ENCODE results near the gene PKP3. TPM values are rescaled to one million over a fixed set of nuclear protein-coding genes. Genes with fewer than 3 reads are reported as not detected.
"Not testable (repeated sequence)": the region's sequence is repeated elsewhere in the genome, so short reads cannot be mapped to it uniquely, and the experiment has no call there.

Gene PKP3
- total RNA-seq, 6 donors from 2014 or later: 33.4 to 86.3 (median 55.2) TPM

GRCh38 chr11:408154-409007, 14.4 kb downstream of the PKP3 start:
- no peak for ATAC-seq (ENCODE audit: low FRiP score in 2 of 2)

DNA sequence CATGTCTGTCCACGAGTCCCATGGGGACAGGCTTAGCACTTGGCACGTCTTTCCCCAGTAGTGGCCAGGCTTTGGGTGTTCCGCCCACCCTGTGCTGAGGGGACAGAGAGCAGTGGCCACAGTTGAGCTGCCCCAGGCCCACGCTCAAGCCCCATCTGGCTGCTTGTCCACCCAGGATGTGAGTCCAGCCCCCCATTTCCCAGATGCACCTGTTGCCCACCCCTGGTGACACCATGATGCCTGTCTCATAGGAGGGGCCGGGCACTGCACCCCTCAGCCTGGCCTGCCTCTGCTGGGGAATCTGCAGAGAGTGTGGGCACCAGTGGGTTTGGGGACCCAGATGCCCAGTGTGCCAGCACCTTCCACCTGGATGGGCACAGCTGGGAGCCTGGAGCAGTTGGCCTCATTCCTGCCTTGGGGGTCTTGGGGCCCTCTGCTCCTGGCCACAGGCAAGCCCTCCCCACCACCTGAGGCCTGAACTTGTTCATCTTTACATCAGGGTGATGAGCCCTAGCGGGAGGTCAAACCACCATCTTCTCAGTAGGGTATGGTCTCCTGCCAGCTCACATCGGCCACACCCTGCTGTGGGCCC, 15.1 kb downstream of the PKP3 start:
- no peak overlapping the region for H3K27ac ChIP-seq
- no peak for TF ChIP-seq EP300 (IDR thresholded peaks at IDR 0.05)
- no peak for TF ChIP-seq POLR2A (IDR thresholded peaks at IDR 0.05)
- TF ChIP-seq, protein P1, sequence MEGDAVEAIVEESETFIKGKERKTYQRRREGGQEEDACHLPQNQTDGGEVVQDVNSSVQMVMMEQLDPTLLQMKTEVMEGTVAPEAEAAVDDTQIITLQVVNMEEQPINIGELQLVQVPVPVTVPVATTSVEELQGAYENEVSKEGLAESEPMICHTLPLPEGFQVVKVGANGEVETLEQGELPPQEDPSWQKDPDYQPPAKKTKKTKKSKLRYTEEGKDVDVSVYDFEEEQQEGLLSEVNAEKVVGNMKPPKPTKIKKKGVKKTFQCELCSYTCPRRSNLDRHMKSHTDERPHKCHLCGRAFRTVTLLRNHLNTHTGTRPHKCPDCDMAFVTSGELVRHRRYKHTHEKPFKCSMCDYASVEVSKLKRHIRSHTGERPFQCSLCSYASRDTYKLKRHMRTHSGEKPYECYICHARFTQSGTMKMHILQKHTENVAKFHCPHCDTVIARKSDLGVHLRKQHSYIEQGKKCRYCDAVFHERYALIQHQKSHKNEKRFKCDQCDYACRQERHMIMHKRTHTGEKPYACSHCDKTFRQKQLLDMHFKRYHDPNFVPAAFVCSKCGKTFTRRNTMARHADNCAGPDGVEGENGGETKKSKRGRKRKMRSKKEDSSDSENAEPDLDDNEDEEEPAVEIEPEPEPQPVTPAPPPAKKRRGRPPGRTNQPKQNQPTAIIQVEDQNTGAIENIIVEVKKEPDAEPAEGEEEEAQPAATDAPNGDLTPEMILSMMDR (IDR thresholded peaks at IDR 0.05): no peak
- TF ChIP-seq POLR2AphosphoS5 (IDR thresholded peaks at IDR 0.05): no peak
- no peaks in the 10 kb centered on the region for H3K27me3 ChIP-seq
- 73 to 100% methylated on average over 1 to 6 of the region's 7 CpGs for WGBS, 2 donors
- peaks cover 0 to 8% (median 1%) of the 10 kb centered on the region in 4 donors for H3K36me3 ChIP-seq
- no peak overlapping the region for H3K4me3 ChIP-seq
- H3K9me3 ChIP-seq: no peaks in the 10 kb centered on the region
- H3K4me1 ChIP-seq: peaks cover 26 to 41% (median 30%) of the 10 kb centered on the region in 4 donors
- ATAC-seq (ENCODE audit: low FRiP score in 2 of 2) (no peak), DNase-seq (peak in 1 of 2 donors; percentile 47)

More at GRCh38 chr11:408154-409007, 14.4 kb downstream of the PKP3 start:
- peak in 1 of 2 donors; percentile 40 for DNase-seq
- peaks cover 22 to 34% (median 24%) of the 10 kb centered on the region in 4 donors for H3K4me1 ChIP-seq
- H3K4me3 ChIP-seq: no peak overlapping the region
- peak overlapping the region in 3 of 4 donors; percentile 59 to 74 (median 65) for H3K27ac ChIP-seq
- H3K27me3 ChIP-seq: peaks cover 0 to under 1% (median 0%) of the 10 kb centered on the region in 4 donors
- WGBS, 2 donors: 91 to 97% methylated on average over 8 to 15 of the region's 15 CpGs
- no peak for TF ChIP-seq POLR2AphosphoS5 (IDR thresholded peaks at IDR 0.05)
- TF ChIP-seq, protein P1 (IDR thresholded peaks at IDR 0.05): no peak
- TF ChIP-seq EP300 (IDR thresholded peaks at IDR 0.05): no peak
- no peak for TF ChIP-seq POLR2A (IDR thresholded peaks at IDR 0.05)
- H3K36me3 ChIP-seq: peaks cover 0 to 13% (median 4%) of the 10 kb centered on the region in 4 donors
- no peaks in the 10 kb centered on the region for H3K9me3 ChIP-seq

DNA sequence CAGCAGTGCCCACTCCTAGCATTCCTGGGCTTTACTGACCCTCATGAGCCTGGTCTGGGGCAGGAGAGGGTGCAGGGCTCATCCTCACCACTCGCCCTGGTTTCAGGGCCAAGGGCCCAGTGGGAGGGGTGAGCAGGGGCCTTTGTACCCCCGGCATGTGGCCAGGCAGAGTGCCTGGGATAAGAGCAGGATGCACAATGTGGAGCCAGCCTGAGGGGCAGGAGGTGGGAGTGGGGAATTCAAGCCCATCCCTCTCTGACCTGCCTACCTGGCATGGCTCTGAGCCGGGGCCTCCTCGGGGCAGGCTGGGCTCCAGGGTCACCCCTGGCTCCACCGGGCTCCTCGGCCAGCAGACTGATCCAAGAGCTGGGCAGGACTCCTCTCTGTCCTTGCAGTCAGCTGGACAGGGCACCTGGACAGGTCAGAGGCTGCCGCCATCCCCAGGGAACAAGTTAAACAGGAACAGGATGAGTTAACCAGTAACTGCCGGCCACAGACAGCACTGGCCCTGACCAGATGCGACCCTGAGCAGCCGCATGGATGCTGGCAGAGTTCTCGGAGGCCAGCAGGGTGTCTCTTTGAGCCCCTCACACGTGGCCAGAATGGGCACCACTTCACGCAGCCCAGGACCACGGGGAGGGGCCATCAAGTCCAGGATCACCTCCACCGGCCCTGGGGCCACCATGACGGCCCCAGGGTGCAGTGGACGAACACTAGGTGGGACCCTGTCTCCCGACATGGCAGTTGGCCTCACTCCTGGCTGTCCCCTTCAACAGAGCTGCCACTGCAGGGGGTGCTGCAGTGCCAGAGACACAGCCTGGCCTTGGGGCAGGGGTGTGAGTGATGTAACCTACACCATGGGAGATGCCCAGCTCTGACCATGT, 15.8 kb downstream of the PKP3 start:
- H3K36me3 ChIP-seq: peaks cover 0 to 1% (median 0%) of the 10 kb centered on the region in 4 donors
- no peak for ATAC-seq (ENCODE audit: low FRiP score in 2 of 2)
- H3K27me3 ChIP-seq: no peaks in the 10 kb centered on the region
- peaks cover 32 to 48% (median 36%) of the 10 kb centered on the region in 4 donors for H3K4me1 ChIP-seq
- H3K27ac ChIP-seq: no peak overlapping the region
- DNase-seq: peak in 1 of 2 donors; percentile 69
- TF ChIP-seq POLR2AphosphoS5 (IDR thresholded peaks at IDR 0.05): no peak
- TF ChIP-seq EP300 (IDR thresholded peaks at IDR 0.05): no peak
- TF ChIP-seq POLR2A (IDR thresholded peaks at IDR 0.05): no peak
- TF ChIP-seq, protein P1 (IDR thresholded peaks at IDR 0.05): no peak
- no peak overlapping the region for H3K4me3 ChIP-seq
- no peaks in the 10 kb centered on the region for H3K9me3 ChIP-seq
- 77 to 87% methylated on average over 6 to 17 of the region's 18 CpGs for WGBS, 2 donors

DNA sequence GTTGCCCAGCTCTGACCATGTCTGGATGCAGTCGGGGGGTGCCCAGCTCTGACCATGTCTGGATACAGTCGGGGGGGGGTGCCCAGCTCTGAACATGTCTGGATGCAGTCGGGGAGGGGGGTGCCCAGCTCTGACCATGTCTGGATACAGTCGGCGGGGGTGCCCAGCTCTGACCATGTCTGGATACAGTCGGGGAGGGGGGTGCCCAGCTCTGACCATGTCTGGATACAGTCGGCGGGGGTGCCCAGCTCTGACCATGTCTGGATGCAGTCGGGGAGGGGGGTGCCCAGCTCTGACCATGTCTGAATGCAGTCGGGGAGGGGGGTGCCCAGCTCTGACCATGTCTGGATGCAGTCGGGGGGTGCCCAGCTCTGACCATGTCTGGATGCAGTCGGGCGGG, 16.7 kb downstream of the PKP3 start:
- H3K4me1 ChIP-seq: peaks cover 41 to 55% (median 42%) of the 10 kb centered on the region in 4 donors
- DNase-seq: peak in 1 of 2 donors; percentile 17
- H3K9me3 ChIP-seq; H3K27me3 ChIP-seq; H3K4me3 ChIP-seq; H3K36me3 ChIP-seq; H3K27ac ChIP-seq; ATAC-seq (ENCODE audit: low FRiP score in 2 of 2): not testable (repeated sequence)
- WGBS, 2 donors: no CpG with 5 or more reads among the region's 13 CpGs

DNA sequence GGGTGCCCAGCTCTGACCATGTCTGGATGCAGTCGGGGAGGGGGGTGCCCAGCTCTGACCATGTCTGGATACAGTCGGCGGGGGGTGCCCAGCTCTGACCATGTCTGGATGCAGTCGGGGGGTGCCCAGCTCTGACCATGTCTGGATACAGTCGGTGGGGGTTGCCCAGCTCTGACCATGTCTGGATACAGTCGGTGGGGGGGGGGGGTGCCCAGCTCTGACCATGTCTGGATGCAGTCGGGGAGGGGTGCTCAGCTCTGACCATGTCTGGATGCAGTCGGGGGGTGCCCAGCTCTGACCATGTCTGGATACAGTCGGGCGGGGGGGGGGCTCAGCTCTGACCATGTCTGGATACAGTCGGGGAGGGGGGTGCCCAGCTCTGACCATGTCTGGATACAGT, 17.5 kb downstream of the PKP3 start:
- H3K27me3 ChIP-seq; H3K4me3 ChIP-seq; H3K36me3 ChIP-seq; H3K27ac ChIP-seq; H3K9me3 ChIP-seq; ATAC-seq (ENCODE audit: low FRiP score in 2 of 2): not testable (repeated sequence)
- no CpG with 5 or more reads among the region's 11 CpGs for WGBS, 2 donors
- peaks cover 41 to 55% (median 43%) of the 10 kb centered on the region in 4 donors for H3K4me1 ChIP-seq
- peak; percentile 12 to 34 for DNase-seq

Measured in upper lobe of left lung (tissue), 6 donors.